Stimulated activated CD4-positive, alpha-beta T cell treated with anti-CD3 and anti-CD28 coated beads, Interleukin-12 subunit alpha, Interleukin-12 subunit beta, amount 100 ng/mL, for 48 hours (primary cell): Measurements from ENCODE around the gene QRICH1.

Experiments
- DNase-seq, 3 donors: peaks; one replicate each; pipeline ENCODE4 v3.0.0-alpha.2; 2020; ENCODE audit warnings: low read depth in 2 of 3, low spot score in 1 of 3

The QRICH1 gene

GRCh38 chr3:49120096-49120437, 26.2 kb upstream of the QRICH1 start:
- DNase-seq, result no peak

- no peak for DNase-seq
Measured at GRCh38 chr3:49119439-49119838, 25.6 kb upstream of the QRICH1 start.

DNA sequence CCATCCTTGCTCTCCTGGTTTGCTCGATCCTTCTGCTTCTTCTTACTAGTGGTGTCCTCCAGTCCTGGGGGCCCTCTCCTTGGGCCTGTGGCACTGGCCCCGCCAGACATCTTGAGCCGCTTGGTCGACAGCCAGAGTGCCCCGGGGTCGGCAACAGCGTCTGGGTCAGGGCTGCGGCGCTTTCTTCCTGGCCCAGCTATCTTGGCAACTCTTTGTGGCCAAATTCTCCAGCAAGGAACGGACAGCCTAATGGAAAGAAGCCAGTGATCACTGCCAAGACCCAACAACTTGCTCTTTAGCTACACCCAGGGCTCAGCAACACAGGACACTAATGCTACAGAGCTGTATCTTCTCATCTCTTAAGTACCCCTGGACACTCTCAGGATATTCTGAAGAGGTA, 25.2 kb upstream of the QRICH1 start:
- no peak for DNase-seq

GRCh38 chr3:49112262-49112661, 18.4 kb upstream of the QRICH1 start:
- DNase-seq, result no peak

DNA sequence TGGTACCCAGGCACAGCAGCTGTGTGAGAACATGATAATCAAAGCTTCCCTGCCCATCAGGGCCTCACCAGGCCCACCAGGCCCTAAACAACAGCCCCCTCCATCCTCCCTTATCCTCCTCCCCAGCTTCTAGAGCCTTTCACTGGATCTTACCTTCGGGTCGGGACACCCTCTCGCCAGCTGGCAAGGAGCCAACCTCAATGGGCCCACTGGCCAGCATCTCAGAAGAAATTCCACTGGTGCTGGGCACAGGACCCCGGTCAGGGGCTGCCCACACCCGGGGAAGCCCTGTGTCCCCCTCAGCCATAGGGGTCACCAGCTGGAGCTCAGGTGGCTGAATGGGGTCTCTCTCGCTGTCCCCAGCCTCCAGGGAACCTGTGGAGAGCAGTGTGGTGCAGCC, 17.5 kb upstream of the QRICH1 start:
- DNase-seq, result no peak

DNA sequence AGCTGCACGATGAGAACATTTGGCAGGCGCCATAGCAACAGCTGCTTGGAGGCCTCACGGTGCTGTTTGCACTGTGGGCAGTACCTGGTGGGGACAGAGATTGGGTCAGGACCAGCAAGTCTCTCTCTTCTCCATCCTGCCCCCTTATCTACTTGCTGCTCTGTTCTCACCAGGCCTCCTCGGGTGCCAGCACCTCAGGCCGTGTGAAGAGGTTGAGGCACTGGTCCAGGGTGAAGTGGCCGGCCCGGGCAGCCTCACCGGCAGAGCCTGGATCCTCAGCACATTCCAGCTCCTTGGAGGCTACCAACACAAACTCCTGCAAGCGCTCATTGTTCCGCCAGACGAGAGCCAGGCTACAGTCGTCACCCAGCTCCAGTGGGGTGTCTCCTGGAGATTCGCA, 16.9 kb upstream of the QRICH1 start:
- no peak for DNase-seq

DNA sequence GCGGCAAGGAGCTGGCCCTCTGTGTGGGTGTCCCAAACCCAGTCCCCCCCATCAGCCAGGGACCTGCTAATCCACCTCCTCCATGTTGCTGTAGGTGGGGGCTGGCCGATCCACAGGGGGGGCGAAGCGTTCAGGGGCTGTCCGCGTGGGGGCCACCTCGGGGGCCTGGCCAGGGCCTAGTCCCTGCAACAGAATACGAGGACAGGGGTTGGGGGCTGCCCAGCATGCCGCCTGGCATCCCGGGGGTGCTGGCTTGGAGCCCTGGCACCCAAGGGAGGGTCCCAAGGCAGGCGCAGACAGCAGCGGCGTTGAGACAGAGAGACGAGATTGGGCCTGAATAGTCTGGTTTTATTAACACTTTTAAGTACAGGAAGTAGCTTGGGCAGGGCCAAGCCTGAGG, 14.5 kb upstream of the QRICH1 start:
- DNase-seq, result no peak

GRCh38 chr3:49104427-49105291, 10.8 kb upstream of the QRICH1 start, which contains the start of gene QARS1:
Gene QARS1, minus strand, starts transcription at chr3:49104757. Its CDS starts 24 bp downstream, at chr3:49104733.
- peak; percentile 76 to 83 (median 78) for DNase-seq

DNA sequence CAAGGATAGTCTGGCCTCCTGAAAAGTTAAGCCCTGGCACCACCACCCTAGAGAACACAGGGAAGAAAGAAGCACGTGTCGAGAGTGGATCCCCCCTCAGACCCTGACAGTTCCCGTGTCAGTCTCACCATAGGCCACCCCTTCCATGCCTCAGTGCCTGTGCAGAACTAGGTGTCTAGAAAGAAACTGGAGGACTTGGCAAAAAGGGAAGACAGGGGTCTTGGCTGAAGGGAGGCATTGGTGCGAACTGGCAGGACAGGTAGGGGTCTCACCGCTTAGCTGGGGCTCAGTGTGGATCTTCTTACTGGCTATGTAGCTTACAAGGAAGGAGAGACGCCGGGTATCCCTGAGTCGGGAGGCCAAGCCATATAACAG, 10.2 kb upstream of the QRICH1 start:
- DNase-seq, result no peak

DNA sequence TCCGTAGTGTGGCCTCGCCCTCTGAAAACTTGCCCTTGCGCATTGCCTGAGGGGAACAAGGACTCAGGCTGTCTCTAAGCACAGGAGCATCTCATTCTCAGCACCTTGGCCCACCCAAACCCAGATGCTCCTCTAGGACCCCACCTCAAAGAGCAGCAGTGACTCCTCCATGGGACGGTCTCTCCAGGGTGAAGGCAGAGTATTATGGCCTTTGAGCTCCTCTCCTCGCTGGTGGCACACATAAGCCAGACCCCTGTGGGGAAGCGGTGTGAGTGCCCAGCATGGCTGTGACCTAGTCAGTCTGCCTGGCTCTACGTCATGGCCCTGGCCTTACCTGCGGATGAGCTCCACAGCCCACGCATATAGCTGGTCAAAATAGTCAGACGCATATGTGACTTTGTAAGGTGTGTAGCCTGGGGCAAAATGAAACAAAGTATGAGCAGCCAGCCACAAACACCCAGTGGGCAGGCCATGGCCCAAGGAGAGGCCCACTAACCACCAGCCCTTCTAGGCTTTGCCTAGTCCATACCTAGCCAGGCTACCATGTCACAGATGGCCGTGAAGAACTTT, 6.3 kb upstream of the QRICH1 start:
- DNase-seq, result no peak

DNA sequence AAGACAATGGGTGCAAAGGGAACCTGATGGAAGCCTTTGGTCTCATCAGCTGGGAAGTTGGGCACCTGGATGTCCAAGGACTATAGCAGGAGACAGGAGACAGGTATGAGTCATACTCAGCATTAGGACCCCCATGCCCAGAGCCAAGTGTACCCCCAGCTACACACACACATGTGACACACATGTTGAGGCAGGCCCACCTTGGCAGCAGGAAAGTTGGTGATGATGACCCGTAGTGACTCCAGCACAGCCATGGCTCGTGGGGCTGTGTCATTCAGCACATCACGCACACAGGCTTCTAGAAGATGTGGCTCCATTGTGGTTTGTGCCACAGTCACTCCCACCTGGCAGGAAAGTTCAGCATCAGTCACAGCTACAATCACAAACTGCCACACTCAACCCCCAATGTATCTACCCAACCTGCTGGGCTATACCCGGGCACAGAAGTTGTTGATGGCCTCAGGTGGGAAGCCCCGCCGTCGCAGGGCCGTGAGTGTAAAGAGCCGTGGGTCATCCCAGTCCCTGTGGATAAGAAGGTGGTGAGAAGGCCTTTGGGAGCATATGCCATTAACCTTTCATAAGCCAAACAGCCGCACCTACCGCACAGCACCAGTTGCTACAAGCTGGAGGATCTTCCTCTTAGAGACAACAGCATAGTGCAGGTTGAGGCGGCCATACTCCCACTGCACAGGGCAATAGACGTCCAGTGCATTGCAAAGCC, 5.2 kb upstream of the QRICH1 start:
- no peak for DNase-seq

- DNase-seq, result no peak
Measured at GRCh38 chr3:49098429-49098828, 4.6 kb upstream of the QRICH1 start.

DNA sequence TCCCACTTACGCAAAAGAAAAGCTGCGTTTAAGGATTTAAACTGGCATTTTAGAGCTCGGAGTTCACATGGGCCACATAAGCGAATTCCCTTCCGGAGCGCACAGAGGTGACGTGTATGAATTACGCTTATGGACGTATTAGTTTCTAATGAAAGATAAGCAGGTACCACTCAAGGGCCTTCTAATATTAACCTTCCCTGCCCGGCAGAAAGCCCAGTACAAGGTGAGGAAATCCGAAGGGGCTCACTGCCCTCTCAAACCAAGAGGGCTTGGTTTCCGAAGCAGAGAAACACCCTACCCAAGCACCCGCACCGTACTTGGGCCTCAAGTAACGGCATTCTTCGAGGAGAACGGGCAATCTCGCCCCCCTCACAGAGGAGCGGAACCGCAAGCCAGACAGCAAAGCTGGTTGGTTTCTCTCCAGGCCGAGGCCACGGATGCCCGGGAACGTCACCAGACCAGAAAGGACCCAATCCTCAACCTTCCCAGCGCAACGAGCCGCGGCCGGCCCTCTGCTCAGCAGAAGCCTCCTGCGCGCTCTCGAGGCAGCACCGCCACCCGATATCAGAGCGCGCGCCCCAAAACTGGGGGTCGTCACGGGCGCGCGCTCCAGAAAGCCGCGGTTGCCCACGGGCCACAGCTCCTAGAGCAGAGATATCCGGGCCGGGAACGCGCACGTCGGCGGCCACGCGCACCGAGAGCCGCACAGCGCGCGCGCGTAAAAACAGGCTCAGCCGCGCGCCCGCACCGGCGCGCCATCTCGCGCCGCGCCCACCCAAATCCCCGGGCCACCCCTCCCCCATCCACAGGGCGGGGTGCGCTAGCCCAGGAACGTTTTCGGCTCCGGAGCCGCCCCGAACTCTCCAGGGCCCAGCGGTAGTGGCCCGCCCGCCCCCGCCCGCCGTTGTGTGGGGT, 676 bp downstream of the QRICH1 start:
- peak; percentile 67 to 76 (median 73) for DNase-seq

- no peak for DNase-seq
Measured at GRCh38 chr3:49081429-49081828, 12.4 kb downstream of the QRICH1 start.

DNA sequence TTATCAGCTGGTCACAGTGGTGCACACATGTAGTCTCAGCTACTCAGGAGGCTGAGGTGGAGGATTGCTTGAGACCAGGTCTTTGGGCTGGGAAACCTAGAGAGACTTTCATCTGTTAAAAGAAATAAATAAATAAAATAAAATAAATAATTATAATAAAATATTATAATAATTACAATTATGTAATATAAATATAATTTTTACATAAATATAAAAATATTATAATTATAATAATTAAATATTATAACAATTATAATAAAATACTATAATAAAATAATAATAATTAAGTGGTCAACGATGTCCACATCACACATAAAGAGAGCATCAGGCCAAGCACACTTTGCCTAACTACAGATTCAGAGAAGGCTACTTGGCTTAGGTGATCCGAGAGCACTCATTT, 14.6 kb downstream of the QRICH1 start:
- no peak for DNase-seq

GRCh38 chr3:49076646-49077045, 17.2 kb downstream of the QRICH1 start:
- no peak for DNase-seq

- no peak for DNase-seq
Measured at GRCh38 chr3:49076116-49076515, 17.8 kb downstream of the QRICH1 start.

DNA sequence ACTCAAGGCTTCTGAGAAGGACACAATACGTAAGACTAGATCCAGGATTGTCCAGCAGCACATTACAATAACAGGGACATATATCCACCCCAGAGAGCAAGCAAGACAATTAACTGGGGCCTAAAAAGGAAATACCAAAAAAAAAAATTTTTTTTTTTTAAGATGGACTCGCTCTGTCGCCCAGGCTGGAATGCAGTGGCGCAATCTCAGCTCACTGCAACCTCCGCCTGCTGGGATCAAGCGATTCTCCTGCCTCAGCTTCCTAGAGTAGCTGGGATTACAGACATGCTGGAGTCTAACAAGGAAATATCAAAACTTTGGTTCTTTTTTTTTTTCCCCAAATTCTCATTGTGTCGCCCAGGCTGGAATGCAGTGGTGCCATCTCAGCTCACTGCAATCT, 35.9 kb downstream of the QRICH1 start:
- DNase-seq, result no peak

- no peak for DNase-seq
Measured at GRCh38 chr3:49057268-49057667, 36.6 kb downstream of the QRICH1 start.

DNA sequence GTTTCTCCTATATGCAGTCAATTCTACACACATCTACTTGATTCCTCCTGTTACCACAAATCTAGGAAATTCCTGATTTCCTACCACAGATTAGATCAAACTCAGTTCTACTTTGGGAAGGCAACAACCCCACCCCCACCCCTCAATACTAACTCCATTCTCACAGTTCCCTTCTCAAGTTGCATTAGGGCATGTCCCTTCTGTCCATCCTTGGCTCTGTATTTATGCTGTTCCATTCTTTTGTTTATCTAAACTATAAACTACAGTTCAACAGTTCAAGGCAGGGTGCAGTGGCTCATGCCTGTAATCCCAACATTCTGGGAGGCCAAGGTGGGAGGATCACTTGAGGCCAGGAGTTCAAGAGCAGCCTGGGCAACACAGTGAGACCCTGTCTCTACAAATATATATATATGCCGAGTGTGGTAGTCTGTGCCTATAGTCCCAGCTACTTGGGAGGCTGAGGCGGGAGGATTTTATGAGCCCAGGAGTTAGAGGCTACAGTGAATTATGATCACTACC, 39.5 kb downstream of the QRICH1 start:
- DNase-seq, result no peak

DNA sequence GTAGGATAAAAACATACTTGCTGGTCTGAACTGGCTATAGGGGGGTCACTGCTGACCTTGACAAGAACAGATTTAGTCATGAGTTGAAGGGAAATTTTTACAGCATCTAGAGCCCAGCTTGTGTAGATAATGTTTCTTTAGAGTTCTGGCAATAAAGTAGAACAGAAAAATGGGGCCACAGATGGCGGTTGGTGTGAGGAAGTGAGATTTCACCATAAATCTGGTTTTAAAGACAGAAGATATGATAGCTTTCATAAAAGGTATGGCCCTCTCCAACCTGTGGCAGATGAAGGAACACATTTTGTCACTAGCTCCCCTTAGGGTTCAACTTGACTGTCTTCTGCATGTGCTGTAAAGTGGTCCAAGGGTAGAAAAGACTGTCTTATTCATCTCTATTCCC, 40.3 kb downstream of the QRICH1 start:
- no peak for DNase-seq
